Thyroid gland (tissue), 4 donors: Measurements from ENCODE around the gene NR5A2. TPM values are rescaled to one million over a fixed set of nuclear protein-coding genes. Genes with fewer than 3 reads are reported as not detected.

Experiments used
- DNase-seq, 2 donors: peaks; one replicate each; pipeline ENCODE4 v3.0.0-alpha.2; 2019
- H3K27ac ChIP-seq, 3 donors: fragments of 200-600 bp; sonication (generic); 1 replicate in 2 of 3; 2 replicates in 1 of 3; pipeline ENCODE4 v1.5.1; 2016 to 2019; ENCODE audit warnings: mild to moderate bottlenecking in 1 of 3, moderate library complexity in 1 of 3
- H3K27me3 ChIP-seq: fragments of 200-600 bp; sonication (generic); one replicate; pipeline ENCODE4 v1.5.1; 2019
- H3K36me3 ChIP-seq, 2 donors: fragments of 200-600 bp; sonication (generic); one replicate each; pipeline ENCODE4 v1.5.1; 2016 to 2019
- H3K4me1 ChIP-seq, 2 donors: fragments of 200-600 bp; sonication (generic); one replicate each; pipeline ENCODE4 v1.5.1; 2017 to 2019
- H3K4me3 ChIP-seq, 3 donors: fragments of 200-600 bp; sonication (generic); replicated peaks in 1 of 3; 1 replicate in 2 of 3; 2 replicates in 1 of 3; pipeline ENCODE4 v1.5.1; 2016; ENCODE audit warnings: mild to moderate bottlenecking in 1 of 3
- H3K9me3 ChIP-seq: fragments of 200-600 bp; sonication (generic); one replicate; pipeline ENCODE4 v1.5.1; 2017
- POLR2A ChIP-seq, 2 donors: fragments of 450-650 bp; IDR thresholded peaks; one replicate each; pipeline ENCODE4 v1.6.1; 2017; ENCODE audit warnings: antibody characterized with exemption in 2 of 2, mild to moderate bottlenecking in 2 of 2, moderate library complexity in 1 of 2
- WGBS, 2 donors: methylation state at CpG; one replicate each; pipeline ENCODE4 v1.1.5; 2017; 5-methylcytosine and 5-hydroxymethylcytosine counted together
- intact Hi-C: fragments of 100-400 bp; cut with DNase I; formaldehyde crosslinking; loops from one replicate; pipeline ENCODE4 v1.15.1; 2023
- total RNA-seq, 4 donors: library from RNA; depleted of rRNA; stranded (reverse); fragments of >200 nt; gene quantifications; one replicate each; pipeline ENCODE4 v1.2.3, GENCODE V29; 2016
- TF ChIP-seq, protein P1 (sequence below), 6 experiments: fragments of 200-600 bp in 3 of 6; fragments of 450-650 bp in 3 of 6; sonication (generic) in 3 of 6; IDR thresholded peaks; one replicate each; pipeline ENCODE4 v1.5.1; 2016 to 2019; ENCODE audit warnings: antibody characterized with exemption in 6 of 6, mild to moderate bottlenecking in 2 of 6, inconsistent platforms in 1 of 6, moderate library complexity in 1 of 6

NR5A2 gene
- total RNA-seq, 4 donors from 2014 or later: 1.5 to 8.2 (median 3.9) TPM

DNA sequence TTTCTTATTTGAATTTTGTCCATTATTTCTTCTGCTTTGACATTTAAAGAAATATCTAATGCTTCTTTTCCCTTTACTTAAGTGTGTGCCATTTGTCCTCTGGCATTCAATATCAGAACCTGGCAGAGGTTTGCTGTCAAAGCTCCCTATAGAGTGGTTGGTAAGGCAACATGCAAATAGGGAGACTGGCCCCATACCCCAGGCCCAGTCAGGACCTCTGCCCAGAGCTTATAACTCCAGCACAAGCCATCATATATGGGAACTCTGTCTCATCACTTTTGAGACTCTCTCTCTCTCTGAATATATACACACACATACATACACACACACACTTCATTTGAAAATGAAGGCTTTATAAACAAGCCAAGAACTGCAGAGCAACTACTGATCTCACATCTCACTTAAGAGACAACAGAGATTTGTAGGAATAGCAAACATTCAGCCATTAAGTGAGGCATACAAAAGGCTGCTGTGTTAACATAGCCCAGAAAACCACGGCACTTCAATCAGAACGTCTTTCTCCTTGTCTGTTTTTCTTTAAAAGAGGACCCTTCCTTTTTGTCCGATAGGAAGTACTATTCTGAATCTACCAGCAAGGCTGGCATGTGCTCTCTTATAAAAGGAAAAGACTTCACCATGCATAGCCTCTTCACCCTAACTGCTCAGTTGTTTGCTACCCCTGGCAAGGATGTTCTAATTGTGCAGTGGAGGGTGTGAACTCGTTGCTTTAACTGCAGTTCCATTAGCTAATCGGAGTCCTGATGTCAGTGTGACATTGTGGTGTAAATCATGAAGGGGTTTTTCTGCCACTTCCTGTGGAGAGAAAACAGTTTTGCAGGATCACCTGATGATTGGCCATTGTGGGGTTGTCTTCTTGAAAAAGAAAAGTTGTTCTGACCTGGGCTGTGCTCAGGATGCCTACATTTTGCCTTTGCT, 101.7 kb downstream of the NR5A2 start:
- H3K4me1 ChIP-seq: peaks cover 0 to 4% of the 10 kb centered on the region in 2 donors

DNA sequence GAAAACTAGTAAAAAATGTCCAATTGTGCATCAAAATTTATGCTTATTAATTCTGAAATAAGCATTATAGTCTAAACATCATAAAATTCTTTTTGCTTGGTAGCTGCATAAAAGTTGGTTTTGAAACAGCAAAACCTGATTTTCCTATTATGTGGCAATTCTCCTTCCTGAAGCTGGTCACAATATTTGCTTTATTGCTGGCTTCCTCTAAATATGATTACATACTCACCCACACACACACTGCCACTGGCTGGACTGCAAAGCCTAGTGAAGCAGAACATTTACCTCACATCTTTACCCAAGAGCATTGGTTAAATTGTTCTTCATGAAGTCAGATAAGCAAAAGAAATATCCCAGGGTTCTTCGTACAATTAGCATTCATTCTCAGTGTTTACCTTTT, 103.0 kb downstream of the NR5A2 start:
- DNase-seq: no peak
- H3K36me3 ChIP-seq: no peaks in the 10 kb centered on the region
- H3K4me1 ChIP-seq: peaks cover 0 to 4% of the 10 kb centered on the region in 2 donors
- intact Hi-C loops: no loop called here
- no peak overlapping the region for H3K27ac ChIP-seq
- H3K9me3 ChIP-seq: no peaks in the 10 kb centered on the region
- no peak overlapping the region for H3K4me3 ChIP-seq
- no peaks in the 10 kb centered on the region for H3K27me3 ChIP-seq
- WGBS, 2 donors: 44 to 60% methylated on average over 1 of the region's 1 CpG
- TF ChIP-seq, protein P1, sequence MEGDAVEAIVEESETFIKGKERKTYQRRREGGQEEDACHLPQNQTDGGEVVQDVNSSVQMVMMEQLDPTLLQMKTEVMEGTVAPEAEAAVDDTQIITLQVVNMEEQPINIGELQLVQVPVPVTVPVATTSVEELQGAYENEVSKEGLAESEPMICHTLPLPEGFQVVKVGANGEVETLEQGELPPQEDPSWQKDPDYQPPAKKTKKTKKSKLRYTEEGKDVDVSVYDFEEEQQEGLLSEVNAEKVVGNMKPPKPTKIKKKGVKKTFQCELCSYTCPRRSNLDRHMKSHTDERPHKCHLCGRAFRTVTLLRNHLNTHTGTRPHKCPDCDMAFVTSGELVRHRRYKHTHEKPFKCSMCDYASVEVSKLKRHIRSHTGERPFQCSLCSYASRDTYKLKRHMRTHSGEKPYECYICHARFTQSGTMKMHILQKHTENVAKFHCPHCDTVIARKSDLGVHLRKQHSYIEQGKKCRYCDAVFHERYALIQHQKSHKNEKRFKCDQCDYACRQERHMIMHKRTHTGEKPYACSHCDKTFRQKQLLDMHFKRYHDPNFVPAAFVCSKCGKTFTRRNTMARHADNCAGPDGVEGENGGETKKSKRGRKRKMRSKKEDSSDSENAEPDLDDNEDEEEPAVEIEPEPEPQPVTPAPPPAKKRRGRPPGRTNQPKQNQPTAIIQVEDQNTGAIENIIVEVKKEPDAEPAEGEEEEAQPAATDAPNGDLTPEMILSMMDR (IDR thresholded peaks at IDR 0.05): no peak
- TF ChIP-seq POLR2A (IDR thresholded peaks at IDR 0.05): no peak

More for the DNA sequence above, 101.7 kb downstream of the NR5A2 start:
- no peak for TF ChIP-seq POLR2A (IDR thresholded peaks at IDR 0.05)
- TF ChIP-seq, protein P1 (IDR thresholded peaks at IDR 0.05): no peak
- H3K9me3 ChIP-seq: no peaks in the 10 kb centered on the region
- DNase-seq: no peak
- no peak overlapping the region for H3K27ac ChIP-seq
- intact Hi-C loops: no loop called here
- H3K36me3 ChIP-seq: no peaks in the 10 kb centered on the region
- WGBS, 2 donors: 47 to 48% methylated on average over 5 of the region's 5 CpGs
- H3K27me3 ChIP-seq: no peaks in the 10 kb centered on the region
- H3K4me3 ChIP-seq: no peak overlapping the region

- no peak overlapping the region for H3K4me3 ChIP-seq
- intact Hi-C loops: no loop called here
- no peaks in the 10 kb centered on the region for H3K9me3 ChIP-seq
- no peak for DNase-seq
- H3K27ac ChIP-seq: no peak overlapping the region
- peaks cover 0 to 4% of the 10 kb centered on the region in 2 donors for H3K4me1 ChIP-seq
- no peaks in the 10 kb centered on the region for H3K27me3 ChIP-seq
- WGBS, 2 donors: 66 to 100% methylated on average over 4 of the region's 4 CpGs
- TF ChIP-seq, protein P1 (IDR thresholded peaks at IDR 0.05): no peak
- TF ChIP-seq POLR2A (IDR thresholded peaks at IDR 0.05): no peak
- no peaks in the 10 kb centered on the region for H3K36me3 ChIP-seq
Observed at GRCh38 chr1:200131551-200132125, 104.1 kb downstream of the NR5A2 start.

- no peak for TF ChIP-seq POLR2A (IDR thresholded peaks at IDR 0.05)
- TF ChIP-seq, protein P1 (IDR thresholded peaks at IDR 0.05): no peak
- Histone ChIP-seq H3K27me3 (no peaks in the 10 kb centered on the region), H3K27ac (no peak overlapping the region), H3K4me3 (no peak overlapping the region), H3K36me3 (no peaks in the 10 kb centered on the region), H3K9me3 (no peaks in the 10 kb centered on the region), H3K4me1 (peaks cover 0 to 4% of the 10 kb centered on the region in 2 donors)
- no peak for DNase-seq
- intact Hi-C loops: no loop called here
- WGBS, 2 donors: 88 to 90% methylated on average over 2 of the region's 2 CpGs
Observed at GRCh38 chr1:200133123-200133522, 105.6 kb downstream of the NR5A2 start.

- no peaks in the 10 kb centered on the region for H3K27me3 ChIP-seq
- H3K4me1 ChIP-seq: peaks cover 0 to 4% of the 10 kb centered on the region in 2 donors
- no peaks in the 10 kb centered on the region for H3K9me3 ChIP-seq
- no peak overlapping the region for H3K27ac ChIP-seq
- intact Hi-C loops: no loop called here
- no peak overlapping the region for H3K4me3 ChIP-seq
- 97 to 100% methylated on average over 2 of the region's 2 CpGs for WGBS, 2 donors
- TF ChIP-seq, protein P1 (IDR thresholded peaks at IDR 0.05): no peak
- TF ChIP-seq POLR2A (IDR thresholded peaks at IDR 0.05): no peak
- no peaks in the 10 kb centered on the region for H3K36me3 ChIP-seq
- DNase-seq: no peak
Observed at GRCh38 chr1:200134116-200134515, 106.6 kb downstream of the NR5A2 start.
